GM21515 (cell line): ENCODE data around the gene MICALL1.
A peak's percentile ranks its signal among the peaks of the same experiment; 100 is the strongest.

Source experiments
- ATAC-seq: cut with Tn5 transposase; IDR thresholded peaks from one replicate; pipeline ENCODE4 v1.9.1; 2021; ENCODE audit not compliant: unreplicated experiment

MICALL1 gene

GRCh38 chr22:37906364-37907008, 389 bp downstream of the MICALL1 start:
- ATAC-seq = peak; percentile 33

GRCh38 chr22:37907036-37907954, 1.2 kb downstream of the MICALL1 start:
- no peak for ATAC-seq

GRCh38 chr22:37909766-37910165, 3.7 kb downstream of the MICALL1 start:
- ATAC-seq = no peak

- no peak for ATAC-seq
Observed at GRCh38 chr22:37910890-37911672, 5.0 kb downstream of the MICALL1 start.

GRCh38 chr22:37911697-37912096, 5.6 kb downstream of the MICALL1 start:
- no peak for ATAC-seq

- ATAC-seq = no peak
Observed at GRCh38 chr22:37912171-37912570, 6.1 kb downstream of the MICALL1 start.

- ATAC-seq = no peak
Observed at GRCh38 chr22:37913233-37913721, 7.2 kb downstream of the MICALL1 start.

GRCh38 chr22:37916311-37916710, 10.2 kb downstream of the MICALL1 start:
- ATAC-seq = no peak

GRCh38 chr22:37917874-37918548, 11.9 kb downstream of the MICALL1 start:
- no peak for ATAC-seq

GRCh38 chr22:37918580-37919270, 12.6 kb downstream of the MICALL1 start:
- ATAC-seq = no peak

- ATAC-seq = no peak
Observed at GRCh38 chr22:37920126-37920525, 14.0 kb downstream of the MICALL1 start.

GRCh38 chr22:37922191-37922590, 16.1 kb downstream of the MICALL1 start:
- no peak for ATAC-seq

- ATAC-seq = no peak
Observed at GRCh38 chr22:37923927-37924326, 17.8 kb downstream of the MICALL1 start.

- ATAC-seq = no peak
Observed at GRCh38 chr22:37924386-37925065, 18.4 kb downstream of the MICALL1 start.

GRCh38 chr22:37925330-37925729, 19.2 kb downstream of the MICALL1 start:
- ATAC-seq = no peak

- ATAC-seq = no peak
Observed at GRCh38 chr22:37925767-37926166, 19.7 kb downstream of the MICALL1 start.

GRCh38 chr22:37926358-37926757, 20.3 kb downstream of the MICALL1 start:
- ATAC-seq = no peak

- no peak for ATAC-seq
Observed at GRCh38 chr22:37926771-37927636, 20.9 kb downstream of the MICALL1 start.

- no peak for ATAC-seq
Observed at GRCh38 chr22:37927637-37927936, 21.5 kb downstream of the MICALL1 start.
